ENCODE results near the gene GAK. TPM values are rescaled to one million over a fixed set of nuclear protein-coding genes. Genes with fewer than 3 reads are reported as not detected.

GAK gene
- polyA plus RNA-seq, 3 donors, result 52.5 to 87.8 (median 68.3) TPM

DNA sequence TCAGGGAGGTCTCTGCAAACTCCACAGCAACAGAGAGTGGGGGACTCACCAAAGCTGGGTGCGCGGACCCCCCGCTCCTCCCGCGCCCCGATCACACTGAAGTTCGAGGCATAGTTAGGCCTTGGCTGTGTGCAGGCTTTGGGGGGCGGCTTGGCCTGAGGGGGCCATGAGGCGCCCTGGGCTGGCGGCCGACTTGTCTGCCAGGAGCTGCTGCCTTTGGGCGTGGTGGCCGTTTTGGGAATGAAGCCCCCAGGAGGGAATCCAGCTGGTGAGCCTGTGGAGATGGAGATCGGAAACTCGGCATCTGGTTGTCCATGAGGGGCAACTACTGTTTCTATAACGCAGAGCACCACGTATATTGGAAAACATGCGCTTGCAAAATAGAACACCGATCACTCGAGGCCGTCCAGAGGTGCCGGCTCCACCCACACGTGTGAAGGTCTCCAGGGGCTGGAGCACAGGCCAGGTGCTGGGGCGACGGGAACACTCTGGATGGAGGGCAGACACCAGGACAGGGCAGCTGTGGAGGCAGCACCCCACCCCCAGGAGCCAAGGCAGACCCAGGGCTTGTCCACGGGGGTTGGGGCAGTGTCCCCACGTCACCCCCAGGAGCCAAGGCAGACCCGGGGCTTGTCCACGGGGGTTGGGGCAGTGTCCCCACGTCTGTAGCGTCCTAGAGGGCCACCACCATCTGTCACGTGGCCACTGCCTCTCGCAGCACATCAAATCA is 80.2 kb downstream of the GAK start:
- DNase-seq (ENCODE audit: extremely low read depth in 1 of 11, low read depth in 9 of 11, low spot score in 4 of 11), result no peak

DNA sequence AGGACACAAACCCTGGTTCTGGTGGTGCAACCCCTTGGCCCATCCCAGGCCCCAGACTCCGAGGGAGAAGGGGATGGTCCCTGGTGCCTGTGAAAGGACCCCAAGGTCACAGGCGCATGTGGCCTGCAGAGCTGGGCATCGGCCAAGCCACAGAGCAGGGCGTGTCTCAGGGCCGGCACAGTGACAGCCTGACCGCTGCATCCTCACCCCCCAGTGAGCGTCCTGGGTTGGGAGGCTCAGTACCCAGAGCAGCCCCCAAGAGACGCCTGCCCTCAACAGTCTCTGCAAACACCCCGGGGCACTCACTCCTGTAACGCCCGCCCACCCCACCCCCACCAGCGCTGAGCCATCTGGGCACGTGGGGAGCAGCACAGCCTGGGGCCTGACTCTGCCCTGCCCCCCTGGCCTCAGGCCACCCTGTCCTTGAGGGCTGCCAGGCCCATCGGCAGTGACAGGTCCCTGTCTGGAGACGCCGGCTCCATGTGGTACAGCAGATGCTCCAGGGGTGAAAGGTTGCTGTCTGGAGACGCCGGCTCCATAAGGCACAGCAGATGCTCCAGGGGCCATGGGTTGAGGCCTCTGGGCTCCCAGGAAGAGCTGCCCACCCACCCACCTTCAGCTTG is 81.7 kb downstream of the GAK start:
- no peak for DNase-seq (ENCODE audit: extremely low read depth in 1 of 11, low read depth in 9 of 11, low spot score in 4 of 11)

- DNase-seq (ENCODE audit: extremely low read depth in 1 of 11, low read depth in 9 of 11, low spot score in 4 of 11), result no peak
Measured at GRCh38 chr4:849478-850175, 82.5 kb downstream of the GAK start.

GRCh38 chr4:848803-849477 is 83.2 kb downstream of the GAK start:
- no peak for DNase-seq (ENCODE audit: extremely low read depth in 1 of 11, low read depth in 9 of 11, low spot score in 4 of 11)

DNA sequence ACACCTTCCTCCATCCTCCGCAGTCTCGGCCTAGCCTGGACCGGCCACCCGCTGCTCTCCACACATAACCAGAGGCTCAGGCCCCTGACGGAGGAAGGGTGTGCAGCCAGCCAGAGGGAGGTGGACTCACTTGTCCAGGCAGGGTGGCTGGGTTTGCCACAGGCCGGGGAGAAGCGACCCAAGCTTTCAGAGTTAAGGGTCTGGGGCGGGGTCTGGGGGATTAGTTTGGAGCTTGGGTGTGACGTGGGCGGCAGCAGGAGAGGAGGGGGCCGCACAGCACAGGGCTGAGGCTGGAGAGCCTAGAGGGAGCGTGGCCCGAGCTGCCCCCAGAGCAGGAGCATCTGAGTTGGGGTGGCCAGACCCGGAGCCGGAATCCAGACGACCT is 83.8 kb downstream of the GAK start:
- no peak for DNase-seq (ENCODE audit: extremely low read depth in 1 of 11, low read depth in 9 of 11, low spot score in 4 of 11)

GRCh38 chr4:845836-846251 is 86.3 kb downstream of the GAK start:
- no peak for DNase-seq (ENCODE audit: extremely low read depth in 1 of 11, low read depth in 9 of 11, low spot score in 4 of 11)

DNA sequence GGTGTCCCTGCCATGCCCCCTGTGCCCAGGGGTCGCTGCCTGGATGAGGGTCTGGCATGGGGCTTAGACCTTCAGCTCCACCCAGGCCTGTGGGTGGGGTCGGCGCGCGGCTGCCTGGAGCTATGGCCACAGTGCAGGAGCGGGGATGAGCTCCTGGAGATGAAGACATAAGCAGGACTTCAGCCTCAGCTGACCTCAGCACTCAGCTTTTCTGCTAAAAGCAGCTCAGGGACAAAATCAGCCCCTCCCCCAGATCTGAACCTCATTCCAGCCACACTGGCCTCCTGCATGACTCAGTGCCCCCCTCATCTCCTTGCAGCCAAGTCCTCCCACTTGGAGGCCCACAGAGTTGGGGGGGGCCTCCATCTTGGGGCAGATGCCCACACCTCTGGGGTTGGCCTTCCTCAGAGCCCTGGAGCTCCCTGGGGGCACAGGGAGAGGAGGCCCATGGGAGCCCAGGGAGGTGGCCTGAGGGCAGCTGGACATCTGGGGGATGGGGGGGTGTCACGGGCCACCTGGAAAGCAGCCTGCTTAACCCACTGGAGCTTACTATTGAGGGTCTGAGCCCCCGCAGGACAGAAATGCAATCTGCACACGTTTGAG is 86.8 kb downstream of the GAK start:
- DNase-seq (ENCODE audit: extremely low read depth in 1 of 11, low read depth in 9 of 11, low spot score in 4 of 11), result no peak

DNA sequence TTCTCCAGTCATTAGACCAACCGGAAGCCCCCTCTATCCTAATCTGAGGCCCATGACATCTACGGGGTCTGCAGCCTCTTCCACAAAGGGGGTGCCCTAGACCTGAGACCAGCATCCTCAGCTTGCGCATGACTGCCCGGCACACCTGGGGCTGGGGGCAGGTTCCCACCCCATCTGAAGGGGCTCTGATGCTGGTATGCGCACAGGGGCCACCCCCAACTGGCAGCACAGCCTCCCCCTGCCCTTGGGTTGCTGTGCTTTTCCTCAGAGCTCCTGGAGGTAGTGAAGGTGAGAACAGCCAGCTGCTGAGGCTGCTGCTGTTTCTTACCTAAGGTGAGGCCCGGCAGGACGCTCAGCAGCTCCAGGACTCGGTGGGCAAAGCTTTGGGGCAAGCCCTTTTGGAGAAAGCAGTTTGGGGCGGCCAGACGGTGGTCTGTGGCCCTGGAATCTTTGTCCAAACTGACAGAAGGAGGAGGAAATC is 87.3 kb downstream of the GAK start:
- no peak for DNase-seq (ENCODE audit: extremely low read depth in 1 of 11, low read depth in 9 of 11, low spot score in 4 of 11)

DNA sequence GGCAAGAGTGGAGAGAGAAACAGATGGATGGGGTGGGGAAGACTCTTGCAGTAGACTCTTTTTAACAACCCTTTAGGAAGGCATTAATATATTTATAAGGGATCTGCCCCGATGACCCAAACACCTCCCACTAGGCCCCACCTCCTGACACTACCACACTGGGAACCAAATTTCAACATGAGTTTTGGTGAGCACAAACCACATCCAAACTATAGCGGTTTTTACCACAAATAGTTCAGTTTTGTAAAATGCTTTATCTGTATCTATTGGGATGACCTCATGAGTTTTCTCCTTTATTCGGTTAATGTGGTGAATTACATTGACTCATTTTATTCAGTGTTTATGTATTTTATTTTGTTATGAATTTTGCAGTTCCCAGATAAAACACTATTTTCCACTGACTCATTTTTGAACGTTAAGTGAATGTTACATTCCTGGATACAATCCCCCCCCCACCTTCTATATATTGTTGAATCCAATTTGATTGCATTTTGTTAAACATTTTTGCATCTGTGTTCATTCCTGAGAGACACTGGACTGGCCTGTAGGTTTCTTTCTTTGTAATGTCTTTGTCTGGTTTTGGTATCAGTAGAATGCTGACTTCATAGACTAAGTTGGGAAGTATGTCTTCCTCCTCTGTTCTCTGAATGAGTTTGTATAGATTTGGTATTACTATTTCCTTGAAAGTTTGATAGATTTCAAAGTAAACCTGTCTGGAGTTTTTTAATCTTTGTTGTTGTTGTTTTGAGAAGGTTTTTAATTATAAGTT is 92.3 kb downstream of the GAK start:
- no peak for DNase-seq (ENCODE audit: extremely low read depth in 1 of 11, low read depth in 9 of 11, low spot score in 4 of 11)

- no peak for DNase-seq (ENCODE audit: extremely low read depth in 1 of 11, low read depth in 9 of 11, low spot score in 4 of 11)
Measured at GRCh38 chr4:837772-838171, 94.3 kb downstream of the GAK start.

DNA sequence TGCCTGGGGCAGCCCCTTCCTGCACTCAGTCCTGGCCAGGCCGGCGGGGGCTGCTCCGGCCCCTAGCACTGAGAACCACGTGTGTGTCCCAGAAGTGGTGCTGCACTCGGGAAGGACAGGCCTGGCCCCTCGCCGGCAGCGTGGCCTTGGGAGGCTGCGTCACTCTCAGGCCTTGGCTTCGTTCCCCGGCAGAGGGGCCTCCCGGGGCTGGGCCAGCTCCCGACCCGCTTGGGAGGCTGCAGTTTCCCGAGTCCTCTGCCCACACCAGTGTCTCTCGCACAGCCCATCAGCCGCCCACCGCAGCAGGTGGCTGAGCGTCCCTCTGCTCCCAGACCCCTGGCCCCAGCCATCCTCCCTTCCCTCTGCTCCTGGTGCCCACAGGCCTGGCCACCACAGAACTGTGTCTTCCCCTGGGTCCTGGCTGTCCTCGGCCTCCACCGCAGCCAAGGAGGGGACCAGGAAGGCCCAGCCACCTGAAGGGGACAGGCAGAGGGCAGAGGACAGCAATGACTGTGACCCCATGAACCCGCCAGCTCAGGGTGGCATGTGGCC is 95.3 kb downstream of the GAK start:
- no peak for DNase-seq (ENCODE audit: extremely low read depth in 1 of 11, low read depth in 9 of 11, low spot score in 4 of 11)

GRCh38 chr4:836003-836511 is 96.1 kb downstream of the GAK start:
- no peak for DNase-seq (ENCODE audit: extremely low read depth in 1 of 11, low read depth in 9 of 11, low spot score in 4 of 11)

DNA sequence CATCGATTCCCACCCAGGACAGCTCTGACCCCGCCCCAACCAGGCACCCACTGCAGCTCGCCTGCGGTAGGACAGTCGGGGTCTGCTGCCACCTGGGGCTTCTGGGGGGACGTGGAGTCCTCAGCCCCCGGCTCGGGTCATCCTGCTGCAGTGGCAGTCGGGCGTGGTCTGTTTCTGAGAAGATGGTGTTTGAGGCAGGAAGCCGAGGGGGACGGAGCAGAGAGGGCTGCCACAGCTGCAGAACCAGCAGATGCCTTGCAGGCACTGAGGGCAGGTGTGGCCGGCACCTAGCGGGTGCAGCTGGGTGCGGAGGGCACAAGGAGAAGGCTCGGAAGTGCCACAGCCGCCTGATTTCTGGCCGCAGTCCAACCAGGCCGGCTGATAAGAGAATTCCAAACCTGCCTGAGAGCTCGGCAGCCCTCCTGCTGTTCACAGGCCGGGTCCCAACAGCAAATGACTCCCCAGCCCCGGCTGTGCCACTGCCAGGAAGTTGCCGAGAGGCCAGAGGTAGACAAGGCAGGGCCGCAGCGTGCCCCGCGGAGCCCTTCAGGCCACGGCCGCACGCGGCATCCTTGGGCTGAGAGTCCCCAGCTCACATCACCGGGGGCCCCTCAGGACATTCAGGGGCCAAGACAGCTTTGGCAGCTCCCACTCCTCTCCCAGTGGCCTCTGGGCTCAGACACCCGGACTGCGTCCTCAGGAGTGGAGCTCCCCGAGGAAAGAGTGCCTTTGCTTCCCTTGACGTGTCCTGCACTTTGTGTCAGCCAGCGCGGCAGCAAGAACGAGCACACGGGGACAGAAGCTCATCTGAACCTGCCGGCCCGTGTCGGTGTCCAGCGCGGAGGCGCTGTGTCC is 96.7 kb downstream of the GAK start:
- DNase-seq (ENCODE audit: extremely low read depth in 1 of 11, low read depth in 9 of 11, low spot score in 4 of 11), result no peak

- DNase-seq (ENCODE audit: extremely low read depth in 1 of 11, low read depth in 9 of 11, low spot score in 4 of 11), result no peak
Measured at GRCh38 chr4:834368-835147, 97.6 kb downstream of the GAK start.

DNA sequence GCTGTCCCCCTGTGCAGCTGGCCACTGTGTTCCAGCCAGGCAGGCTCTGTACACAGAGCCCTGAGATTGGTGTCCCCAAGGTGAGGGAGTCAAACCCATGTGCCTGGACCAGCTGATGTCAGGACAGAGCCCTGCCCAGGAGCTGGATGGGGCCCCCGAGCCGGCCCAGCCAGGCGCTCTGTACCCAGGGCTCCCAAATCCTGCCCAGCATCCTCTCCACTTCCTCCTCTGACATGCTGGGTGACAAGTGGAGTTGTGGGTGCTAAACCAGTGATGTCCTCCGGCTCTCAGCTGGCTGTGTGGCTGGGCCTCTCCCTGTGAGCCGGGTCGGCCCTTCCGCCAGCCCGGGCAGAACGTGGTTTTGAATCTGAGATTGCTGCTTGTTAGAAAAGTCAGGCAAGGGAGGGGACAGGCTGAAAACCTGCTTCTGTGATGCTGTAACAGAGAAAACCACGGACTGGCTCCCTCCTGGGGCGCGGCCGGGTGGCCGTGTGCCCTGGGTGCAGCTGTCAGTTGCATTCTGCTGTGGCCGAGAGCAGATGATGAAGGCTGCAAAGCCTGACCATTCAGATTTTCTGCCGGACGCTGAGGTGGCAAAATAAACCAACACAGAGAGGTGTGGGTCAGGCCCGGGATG is 98.3 kb downstream of the GAK start:
- DNase-seq (ENCODE audit: extremely low read depth in 1 of 11, low read depth in 9 of 11, low spot score in 4 of 11), result no peak

- DNase-seq (ENCODE audit: extremely low read depth in 1 of 11, low read depth in 9 of 11, low spot score in 4 of 11), result no peak
Measured at GRCh38 chr4:833156-833555, 99.0 kb downstream of the GAK start.

Measured in renal cortex interstitium (tissue), 11 donors.